HG03064 (cell line): ENCODE data around the gene CCDC80.
A peak's percentile ranks its signal among the peaks of the same experiment; 100 is the strongest.
"Not testable (repeated sequence)": the region's sequence is repeated elsewhere in the genome, so short reads cannot be mapped to it uniquely, and the experiment has no call there.

Experiments used
- ATAC-seq: cut with Tn5 transposase; IDR thresholded peaks from one replicate; pipeline ENCODE4 v1.9.1; 2021; ENCODE audit warnings: low read depth; ENCODE audit not compliant: unreplicated experiment

The CCDC80 gene

DNA sequence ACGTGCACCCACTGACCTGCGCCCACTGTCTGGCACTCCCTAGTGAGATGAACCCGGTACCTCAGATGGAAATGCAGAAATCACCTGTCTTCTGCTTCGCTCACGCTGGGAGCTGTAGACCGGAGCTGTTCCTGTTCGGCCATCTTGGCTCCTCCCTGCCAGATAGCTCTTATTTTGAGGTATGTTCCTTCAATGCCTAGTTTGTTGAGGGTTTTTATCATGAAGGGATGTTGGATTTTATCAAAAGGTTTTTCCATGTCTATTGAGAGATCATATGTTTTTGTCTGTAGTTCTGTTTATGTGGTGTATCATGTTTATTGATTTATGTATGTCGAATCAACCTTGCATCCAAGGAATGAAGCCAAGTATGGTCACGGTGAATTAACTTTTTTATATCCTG lies 24.1 kb upstream of the CCDC80 start:
- not testable (repeated sequence) for ATAC-seq

DNA sequence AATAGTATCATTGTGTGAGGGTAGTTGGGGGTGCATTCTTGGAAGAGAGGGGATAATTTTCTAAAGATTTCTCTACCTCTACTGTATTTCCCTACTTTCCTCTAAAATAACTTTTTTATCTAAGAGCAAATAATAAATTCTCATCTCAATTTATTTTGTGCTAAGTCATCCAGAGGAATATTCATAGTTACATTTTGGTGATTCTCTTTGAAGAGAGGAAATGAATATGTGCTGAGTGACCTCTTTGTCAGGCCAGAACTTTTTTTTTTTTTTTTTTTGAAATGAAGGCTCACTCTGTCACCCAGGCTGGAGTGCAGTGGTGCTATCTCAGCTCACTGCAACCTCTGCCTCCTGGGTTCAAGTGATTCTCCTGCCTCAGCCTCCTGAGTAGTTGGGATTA lies 15.1 kb upstream of the CCDC80 start:
- no peak for ATAC-seq

DNA sequence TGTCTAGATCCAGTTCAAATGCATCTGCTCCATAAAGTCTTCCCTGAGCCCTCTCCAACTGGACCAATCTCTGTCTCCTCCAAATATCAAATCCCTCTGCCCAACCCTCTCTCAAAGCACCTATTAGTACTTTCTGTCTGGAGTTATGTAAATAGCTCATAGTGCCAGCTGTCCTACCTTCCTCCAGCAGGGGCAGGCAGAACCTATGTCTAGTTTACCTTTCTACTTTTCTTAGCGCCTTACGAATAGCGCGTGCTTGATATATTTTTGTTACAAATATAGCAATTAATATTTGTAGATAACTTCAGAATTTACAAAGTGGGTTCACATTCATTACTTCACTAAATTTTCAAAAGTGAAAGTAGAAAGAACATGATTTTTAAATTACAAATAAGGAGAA lies 14.0 kb upstream of the CCDC80 start:
- ATAC-seq: no peak

GRCh38 chr3:112654492-112654891 lies 13.5 kb upstream of the CCDC80 start:
- no peak for ATAC-seq

GRCh38 chr3:112653881-112654300 lies 12.9 kb upstream of the CCDC80 start:
- ATAC-seq: no peak

- no peak for ATAC-seq
Measured at GRCh38 chr3:112653209-112653871, 12.4 kb upstream of the CCDC80 start.

- no peak for ATAC-seq
Measured at GRCh38 chr3:112651516-112651915, 10.6 kb upstream of the CCDC80 start.

DNA sequence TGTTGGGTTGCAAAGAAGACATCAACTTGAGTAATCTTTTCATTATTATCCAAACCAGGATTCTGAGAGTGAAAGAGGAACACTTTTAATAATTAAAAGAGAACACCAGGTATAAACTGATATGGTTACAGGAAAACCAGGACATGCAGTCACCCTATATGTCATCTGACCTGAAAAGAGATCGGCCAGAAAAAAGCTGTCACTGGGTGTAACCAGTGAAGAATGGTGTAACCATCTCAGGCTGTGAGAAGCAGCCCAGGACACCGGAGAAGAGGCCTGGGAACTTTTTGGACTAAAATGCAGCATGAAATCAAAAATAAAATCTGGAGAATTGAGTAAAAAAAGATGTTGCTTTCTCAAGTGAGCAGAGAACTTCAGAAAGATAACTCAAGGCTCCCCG lies 10.1 kb upstream of the CCDC80 start:
- ATAC-seq: no peak

GRCh38 chr3:112650482-112650881 lies 9.5 kb upstream of the CCDC80 start:
- no peak for ATAC-seq

- no peak for ATAC-seq
Measured at GRCh38 chr3:112649478-112649735, 8.5 kb upstream of the CCDC80 start.

DNA sequence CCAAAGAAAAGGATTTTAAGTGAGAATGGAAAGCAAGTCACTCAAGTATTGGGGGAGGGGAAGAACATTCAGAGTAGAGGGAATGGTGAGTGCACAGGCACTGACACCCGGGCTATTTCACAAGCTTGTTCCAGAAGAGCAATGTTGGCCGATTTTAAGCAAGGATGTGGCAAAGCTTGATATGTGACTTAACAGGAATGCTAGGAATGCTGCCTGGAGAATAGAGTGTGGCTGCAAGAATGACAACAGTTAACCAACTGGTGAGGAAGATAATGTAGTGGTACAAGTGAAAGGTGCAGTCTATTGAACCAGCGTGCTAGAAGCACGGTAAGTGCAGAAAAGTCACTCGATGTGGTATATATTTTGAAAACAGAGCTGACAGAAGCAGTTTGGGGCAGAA lies 6.2 kb upstream of the CCDC80 start:
- ATAC-seq: no peak

DNA sequence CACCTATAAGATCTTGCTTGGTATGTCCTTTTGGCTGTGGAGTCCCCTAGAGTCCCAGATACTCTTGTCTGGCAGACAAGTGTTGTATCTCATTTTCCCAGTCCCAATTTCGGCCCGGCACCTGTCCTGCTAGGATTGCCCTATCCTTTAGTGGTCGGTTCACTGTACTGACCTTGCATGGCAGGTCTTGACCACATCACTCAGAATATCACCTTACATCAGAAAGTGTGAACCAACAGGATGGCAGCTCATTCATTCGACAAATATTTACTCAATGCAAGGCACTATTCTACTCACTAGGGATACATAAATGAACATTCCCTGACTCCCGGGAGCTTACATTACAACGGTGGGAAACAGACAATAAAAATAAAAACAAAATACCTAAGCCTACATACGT lies 5.7 kb upstream of the CCDC80 start:
- ATAC-seq: no peak

DNA sequence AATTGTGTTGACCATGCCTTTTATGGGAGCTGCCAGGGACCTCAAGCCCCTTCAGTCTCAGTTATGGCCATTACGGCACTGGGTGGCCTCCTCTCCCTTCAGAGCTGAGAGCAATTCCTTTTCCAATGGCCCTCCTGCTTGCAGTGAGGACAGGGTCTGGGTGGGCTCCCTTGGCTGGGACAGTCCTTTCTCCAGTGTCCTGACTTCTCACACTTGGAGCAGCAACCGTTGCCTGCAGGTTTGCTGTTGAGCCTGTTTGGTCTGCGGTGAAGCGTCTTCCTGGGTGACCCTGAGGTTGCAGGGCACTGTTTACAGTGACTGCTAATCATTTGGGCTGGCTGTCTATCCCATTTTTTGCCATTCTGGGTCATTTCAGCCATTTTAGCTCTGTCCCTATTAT lies 3.5 kb upstream of the CCDC80 start:
- no peak for ATAC-seq

GRCh38 chr3:112643621-112644240 lies 2.8 kb upstream of the CCDC80 start:
- no peak for ATAC-seq

- ATAC-seq: peak; percentile 83
Measured at GRCh38 chr3:112642912-112643506, 2.1 kb upstream of the CCDC80 start.

DNA sequence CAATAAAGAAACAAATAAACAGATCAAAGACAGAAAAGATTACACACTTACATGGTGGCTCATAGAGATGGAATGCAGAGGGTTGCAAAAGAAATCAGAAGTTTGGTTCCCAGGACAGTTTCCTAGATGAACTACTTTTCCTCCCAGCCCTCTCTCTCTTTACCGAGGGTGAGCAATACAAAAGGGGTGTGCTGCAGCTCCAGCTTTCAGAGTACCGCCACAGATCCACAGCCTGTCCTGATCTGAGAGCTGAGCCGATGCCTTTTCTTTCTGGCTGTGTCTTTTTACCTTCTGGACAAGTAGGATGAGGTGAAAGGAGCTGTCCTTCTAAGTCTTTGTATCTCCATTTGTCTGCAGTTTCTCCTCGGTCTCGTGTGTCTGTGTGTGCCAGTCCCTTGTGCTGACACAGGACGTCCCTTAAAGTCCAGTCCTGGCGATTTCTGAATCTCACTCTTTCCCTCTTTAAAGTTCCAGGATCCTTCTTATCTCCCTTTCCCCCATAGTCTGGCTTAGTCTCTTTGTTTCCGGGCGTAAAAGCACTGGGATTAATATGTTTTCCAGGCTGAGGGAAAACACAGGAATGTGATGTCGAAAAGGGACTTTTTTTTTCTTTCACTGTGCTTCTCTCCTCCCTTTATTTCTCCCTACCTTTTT lies 540 bp downstream of the CCDC80 start:
- no peak for ATAC-seq

DNA sequence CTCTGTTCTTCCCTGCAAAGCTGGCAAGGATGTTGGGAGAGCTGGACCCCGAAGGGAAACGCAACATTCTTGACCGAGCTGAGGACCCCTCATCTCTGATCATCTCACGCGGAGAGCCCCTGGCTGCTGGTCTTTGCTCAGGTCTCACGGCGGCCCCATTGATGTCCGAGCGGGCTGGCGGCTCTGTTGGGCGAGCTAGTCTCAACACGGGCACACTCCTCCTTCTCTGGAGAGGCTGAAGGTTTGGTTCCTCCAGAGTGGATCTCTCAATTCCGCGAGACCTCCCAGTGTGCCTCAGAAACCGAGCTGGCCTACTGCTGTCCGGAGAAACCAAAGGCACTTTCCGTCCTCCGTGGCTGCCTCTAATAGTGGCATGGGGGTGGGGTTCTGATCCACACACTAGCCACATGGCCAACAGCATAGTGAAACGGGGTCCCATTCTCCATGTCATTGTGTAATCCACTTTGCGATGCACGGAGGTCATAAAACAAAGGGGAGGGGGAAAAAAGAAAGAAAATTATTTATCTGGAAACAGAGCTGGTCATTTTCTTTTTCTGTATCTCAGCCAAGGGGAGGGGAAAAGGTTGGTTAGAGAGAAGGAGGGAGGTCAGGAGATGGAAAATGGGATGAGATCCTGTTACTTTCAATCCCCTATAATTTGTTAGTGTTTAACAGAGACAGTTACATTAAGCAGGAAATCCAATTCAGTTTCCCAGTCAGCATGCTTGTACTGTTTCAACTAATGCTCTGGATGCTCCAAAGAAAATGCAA lies 1.3 kb downstream of the CCDC80 start:
- ATAC-seq: no peak

- no peak for ATAC-seq
Measured at GRCh38 chr3:112638327-112639020, 2.5 kb downstream of the CCDC80 start.

DNA sequence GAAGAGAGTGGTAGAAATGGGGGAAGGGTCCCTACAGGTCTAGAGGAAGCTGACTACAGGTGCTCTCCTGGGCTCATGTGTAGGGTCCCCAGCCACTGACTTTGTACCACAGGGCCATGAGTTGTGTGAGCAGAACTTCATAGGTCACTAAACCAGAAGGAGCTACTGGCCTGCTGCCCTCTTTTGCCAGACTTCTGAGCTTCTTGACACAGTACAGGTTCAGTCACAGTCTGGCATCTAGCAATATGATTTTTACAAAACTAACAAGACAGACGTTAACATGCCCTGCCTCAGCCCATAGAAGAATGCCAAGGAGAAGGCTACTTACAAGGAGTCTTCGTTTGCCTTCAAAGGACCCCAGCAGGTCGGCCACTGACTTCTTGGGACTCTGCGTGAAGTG lies 3.2 kb downstream of the CCDC80 start:
- ATAC-seq: no peak

DNA sequence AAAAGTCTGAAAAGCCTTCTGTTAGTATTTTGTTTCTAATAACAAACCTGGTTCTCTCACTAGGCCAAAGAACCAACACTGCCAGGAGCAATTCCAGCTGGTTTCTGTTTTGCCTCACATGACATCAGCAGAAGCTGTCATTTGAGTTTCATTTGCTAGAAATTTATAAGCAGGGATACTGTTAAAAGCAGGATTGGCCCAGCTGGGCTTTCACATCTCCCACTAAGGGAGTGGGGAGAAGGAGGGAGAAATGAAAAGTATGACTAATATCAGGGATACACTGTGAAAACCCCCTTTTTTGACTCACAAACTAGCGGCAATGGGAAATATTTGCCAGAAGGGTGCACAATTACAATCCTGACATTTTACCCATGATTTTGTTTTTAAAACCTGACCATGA lies 5.3 kb downstream of the CCDC80 start:
- ATAC-seq: no peak
